Inflammatory macrophage treated with lipopolysaccharide for 1 hour (primary cell): ENCODE results near the gene DNASE2B.

ENCODE experiments used
- DNase-seq, 2 donors: peaks; one replicate each; pipeline ENCODE4 v3.0.0-alpha.2; 2020 to 2022

DNASE2B gene

GRCh38 chr1:84374991-84375696 is 23.1 kb upstream of the DNASE2B start:
- no peak for DNase-seq

- DNase-seq = no peak
These were observed 22.0 kb upstream of the DNASE2B start for GRCh38 chr1:84376000-84376910.

- DNase-seq = no peak
These were observed 20.7 kb upstream of the DNASE2B start for GRCh38 chr1:84377480-84378095.

GRCh38 chr1:84379138-84379916 is 19.0 kb upstream of the DNASE2B start:
- peak; percentile 25 to 26 for DNase-seq

- no peak for DNase-seq
These were observed 18.4 kb upstream of the DNASE2B start for GRCh38 chr1:84379917-84380180.

- DNase-seq = no peak
These were observed 16.2 kb upstream of the DNASE2B start for GRCh38 chr1:84382127-84382526.

- no peak for DNase-seq
These were observed 12.9 kb upstream of the DNASE2B start for GRCh38 chr1:84385347-84385746.

- DNase-seq = no peak
These were observed 11.4 kb upstream of the DNASE2B start for GRCh38 chr1:84386716-84387479.

- DNase-seq = no peak
These were observed 10.7 kb upstream of the DNASE2B start for GRCh38 chr1:84387480-84388163.

GRCh38 chr1:84390226-84390625 is 8.1 kb upstream of the DNASE2B start:
- DNase-seq = peak; percentile 39 to 65

- DNase-seq = no peak
These were observed 2.9 kb downstream of the DNASE2B start for GRCh38 chr1:84401156-84401555.

- DNase-seq = no peak
These were observed 3.8 kb downstream of the DNASE2B start for GRCh38 chr1:84402060-84402459.

- DNase-seq = no peak
These were observed 4.2 kb downstream of the DNASE2B start for GRCh38 chr1:84402501-84402900.

- peak; percentile 42 to 48 for DNase-seq
These were observed 5.1 kb downstream of the DNASE2B start for GRCh38 chr1:84403347-84403746.

GRCh38 chr1:84406346-84406861 is 8.1 kb downstream of the DNASE2B start:
- DNase-seq = no peak

GRCh38 chr1:84407524-84407923 is 9.2 kb downstream of the DNASE2B start:
- DNase-seq = no peak

GRCh38 chr1:84407958-84408422 is 9.7 kb downstream of the DNASE2B start:
- peak; percentile 58 to 86 for DNase-seq

GRCh38 chr1:84409888-84410287 is 11.6 kb downstream of the DNASE2B start:
- DNase-seq = no peak

GRCh38 chr1:84410328-84411095 is 12.2 kb downstream of the DNASE2B start:
- no peak for DNase-seq

- no peak for DNase-seq
These were observed 14.1 kb downstream of the DNASE2B start for GRCh38 chr1:84412316-84412942.
